HCT116 (cell line): ENCODE results near the gene COL28A1.

Experiments used
- ELF1 ChIP-seq: IDR thresholded peaks from 2 replicates; pipeline ENCODE4 v1.6.1; 2012; ENCODE audit warnings: low read depth, borderline replicate concordance
- EZH2 ChIP-seq: fragments of 200-600 bp; sonication (generic); IDR thresholded peaks from 2 replicates; pipeline ENCODE4 v1.6.1; 2017; ENCODE audit warnings: antibody characterized with exemption, mixed run types
- EZH2phosphoT487 ChIP-seq: fragments of 200-600 bp; IDR thresholded peaks from 2 replicates; pipeline ENCODE4 v1.6.1; 2018; ENCODE audit warnings: antibody characterized with exemption, borderline replicate concordance
- FOSL1 ChIP-seq: IDR thresholded peaks from 2 replicates; pipeline ENCODE4 v1.6.1; 2012; ENCODE audit warnings: low read depth
- POLR2A ChIP-seq: IDR thresholded peaks from 2 replicates; pipeline ENCODE4 v1.7.0; 2011; ENCODE audit warnings: borderline replicate concordance; ENCODE audit not compliant: insufficient read depth, insufficient read length; ENCODE audit errors: extremely low read depth
- POLR2AphosphoS5 ChIP-seq: IDR thresholded peaks from 2 replicates; pipeline ENCODE4 v1.6.1; 2011; ENCODE audit warnings: mild to moderate bottlenecking, low read depth, low read length, moderate library complexity
- RAD21 ChIP-seq: IDR thresholded peaks from 2 replicates; pipeline ENCODE4 v1.6.1; 2012; ENCODE audit warnings: low read depth, mild to moderate bottlenecking
- SIN3A ChIP-seq: IDR thresholded peaks from 2 replicates; pipeline ENCODE4 v1.6.1; 2012; ENCODE audit warnings: low read depth
- SP1 ChIP-seq: IDR thresholded peaks from 2 replicates; pipeline ENCODE4 v1.6.1; 2012; ENCODE audit warnings: low read depth
- TF ChIP-seq, protein P1 (sequence below), 3 experiments: fragments of 200-600 bp in 1 of 3; sonication (generic) in 1 of 3; IDR thresholded peaks in 2 of 3; conservative IDR thresholded peaks in 1 of 3; 2 replicates each; pipeline ENCODE4 v1.5.1; 2012 to 2017; ENCODE audit warnings: low read depth in 2 of 3, low read length in 2 of 3, antibody characterized with exemption in 1 of 3, borderline replicate concordance in 1 of 3, control low read depth in 1 of 3, mild to moderate bottlenecking in 1 of 3, mixed read lengths in 1 of 3, mixed run types in 1 of 3, moderate library complexity in 1 of 3; ENCODE audit not compliant: insufficient read depth in 1 of 3
- TF ChIP-seq, protein P2 (sequence below): IDR thresholded peaks from 2 replicates; pipeline ENCODE4 v1.6.1; 2012; ENCODE audit warnings: low read depth
- TF ChIP-seq, protein P3 (sequence below): IDR thresholded peaks from 2 replicates; pipeline ENCODE4 v1.6.1; 2012
- TF ChIP-seq, protein P4 (sequence below): IDR thresholded peaks from 2 replicates; pipeline ENCODE4 v1.6.1; 2011; ENCODE audit warnings: mild to moderate bottlenecking, low read length, moderate library complexity; ENCODE audit not compliant: insufficient replicate concordance; ENCODE audit errors: extremely low read depth

DNA sequence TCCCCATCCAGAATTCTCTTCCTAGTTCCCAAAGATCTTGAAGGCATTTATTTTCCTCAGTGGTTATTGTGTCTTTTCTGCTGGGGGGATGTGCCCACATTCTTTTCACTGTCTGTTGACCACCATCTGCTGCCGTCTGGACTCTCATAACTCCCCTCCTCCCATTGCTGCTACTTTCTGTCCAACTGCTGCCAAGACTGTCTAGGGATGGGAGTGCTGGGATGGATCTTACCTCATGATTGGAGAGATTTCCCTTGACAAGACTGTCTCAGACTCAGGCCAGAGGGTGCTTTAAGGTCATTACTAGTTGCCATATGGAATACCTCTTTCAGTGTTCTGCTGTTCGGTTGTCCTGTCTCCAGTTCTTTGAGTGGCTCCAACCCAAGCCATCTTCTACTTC is 211.8 kb downstream of the COL28A1 start:
- TF ChIP-seq SIN3A (no peak), SP1 (no peak), POLR2A (no peak), EZH2 (no peak), ELF1 (no peak), POLR2AphosphoS5 (no peak), RAD21 (no peak), EZH2phosphoT487 (no peak), FOSL1 (no peak)
- TF ChIP-seq, protein P1, sequence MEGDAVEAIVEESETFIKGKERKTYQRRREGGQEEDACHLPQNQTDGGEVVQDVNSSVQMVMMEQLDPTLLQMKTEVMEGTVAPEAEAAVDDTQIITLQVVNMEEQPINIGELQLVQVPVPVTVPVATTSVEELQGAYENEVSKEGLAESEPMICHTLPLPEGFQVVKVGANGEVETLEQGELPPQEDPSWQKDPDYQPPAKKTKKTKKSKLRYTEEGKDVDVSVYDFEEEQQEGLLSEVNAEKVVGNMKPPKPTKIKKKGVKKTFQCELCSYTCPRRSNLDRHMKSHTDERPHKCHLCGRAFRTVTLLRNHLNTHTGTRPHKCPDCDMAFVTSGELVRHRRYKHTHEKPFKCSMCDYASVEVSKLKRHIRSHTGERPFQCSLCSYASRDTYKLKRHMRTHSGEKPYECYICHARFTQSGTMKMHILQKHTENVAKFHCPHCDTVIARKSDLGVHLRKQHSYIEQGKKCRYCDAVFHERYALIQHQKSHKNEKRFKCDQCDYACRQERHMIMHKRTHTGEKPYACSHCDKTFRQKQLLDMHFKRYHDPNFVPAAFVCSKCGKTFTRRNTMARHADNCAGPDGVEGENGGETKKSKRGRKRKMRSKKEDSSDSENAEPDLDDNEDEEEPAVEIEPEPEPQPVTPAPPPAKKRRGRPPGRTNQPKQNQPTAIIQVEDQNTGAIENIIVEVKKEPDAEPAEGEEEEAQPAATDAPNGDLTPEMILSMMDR (IDR thresholded peaks at IDR 0.05 in 2 of 3, conservative IDR thresholded peaks at IDR 0.05 in 1 of 3; ENCODE audit: borderline replicate concordance in 1 of 3, insufficient read depth in 1 of 3, low read depth in 2 of 3, low read length in 2 of 3): no peak
- TF ChIP-seq, protein P2, sequence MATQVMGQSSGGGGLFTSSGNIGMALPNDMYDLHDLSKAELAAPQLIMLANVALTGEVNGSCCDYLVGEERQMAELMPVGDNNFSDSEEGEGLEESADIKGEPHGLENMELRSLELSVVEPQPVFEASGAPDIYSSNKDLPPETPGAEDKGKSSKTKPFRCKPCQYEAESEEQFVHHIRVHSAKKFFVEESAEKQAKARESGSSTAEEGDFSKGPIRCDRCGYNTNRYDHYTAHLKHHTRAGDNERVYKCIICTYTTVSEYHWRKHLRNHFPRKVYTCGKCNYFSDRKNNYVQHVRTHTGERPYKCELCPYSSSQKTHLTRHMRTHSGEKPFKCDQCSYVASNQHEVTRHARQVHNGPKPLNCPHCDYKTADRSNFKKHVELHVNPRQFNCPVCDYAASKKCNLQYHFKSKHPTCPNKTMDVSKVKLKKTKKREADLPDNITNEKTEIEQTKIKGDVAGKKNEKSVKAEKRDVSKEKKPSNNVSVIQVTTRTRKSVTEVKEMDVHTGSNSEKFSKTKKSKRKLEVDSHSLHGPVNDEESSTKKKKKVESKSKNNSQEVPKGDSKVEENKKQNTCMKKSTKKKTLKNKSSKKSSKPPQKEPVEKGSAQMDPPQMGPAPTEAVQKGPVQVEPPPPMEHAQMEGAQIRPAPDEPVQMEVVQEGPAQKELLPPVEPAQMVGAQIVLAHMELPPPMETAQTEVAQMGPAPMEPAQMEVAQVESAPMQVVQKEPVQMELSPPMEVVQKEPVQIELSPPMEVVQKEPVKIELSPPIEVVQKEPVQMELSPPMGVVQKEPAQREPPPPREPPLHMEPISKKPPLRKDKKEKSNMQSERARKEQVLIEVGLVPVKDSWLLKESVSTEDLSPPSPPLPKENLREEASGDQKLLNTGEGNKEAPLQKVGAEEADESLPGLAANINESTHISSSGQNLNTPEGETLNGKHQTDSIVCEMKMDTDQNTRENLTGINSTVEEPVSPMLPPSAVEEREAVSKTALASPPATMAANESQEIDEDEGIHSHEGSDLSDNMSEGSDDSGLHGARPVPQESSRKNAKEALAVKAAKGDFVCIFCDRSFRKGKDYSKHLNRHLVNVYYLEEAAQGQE: no peak
- TF ChIP-seq, protein P3, sequence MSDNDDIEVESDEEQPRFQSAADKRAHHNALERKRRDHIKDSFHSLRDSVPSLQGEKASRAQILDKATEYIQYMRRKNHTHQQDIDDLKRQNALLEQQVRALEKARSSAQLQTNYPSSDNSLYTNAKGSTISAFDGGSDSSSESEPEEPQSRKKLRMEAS: no peak
- TF ChIP-seq, protein P4, sequence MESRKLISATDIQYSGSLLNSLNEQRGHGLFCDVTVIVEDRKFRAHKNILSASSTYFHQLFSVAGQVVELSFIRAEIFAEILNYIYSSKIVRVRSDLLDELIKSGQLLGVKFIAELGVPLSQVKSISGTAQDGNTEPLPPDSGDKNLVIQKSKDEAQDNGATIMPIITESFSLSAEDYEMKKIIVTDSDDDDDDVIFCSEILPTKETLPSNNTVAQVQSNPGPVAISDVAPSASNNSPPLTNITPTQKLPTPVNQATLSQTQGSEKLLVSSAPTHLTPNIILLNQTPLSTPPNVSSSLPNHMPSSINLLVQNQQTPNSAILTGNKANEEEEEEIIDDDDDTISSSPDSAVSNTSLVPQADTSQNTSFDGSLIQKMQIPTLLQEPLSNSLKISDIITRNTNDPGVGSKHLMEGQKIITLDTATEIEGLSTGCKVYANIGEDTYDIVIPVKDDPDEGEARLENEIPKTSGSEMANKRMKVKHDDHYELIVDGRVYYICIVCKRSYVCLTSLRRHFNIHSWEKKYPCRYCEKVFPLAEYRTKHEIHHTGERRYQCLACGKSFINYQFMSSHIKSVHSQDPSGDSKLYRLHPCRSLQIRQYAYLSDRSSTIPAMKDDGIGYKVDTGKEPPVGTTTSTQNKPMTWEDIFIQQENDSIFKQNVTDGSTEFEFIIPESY: no peak
